Hepatocyte (in vitro differentiated cells): ENCODE results near the gene TMSB4X. TPM values are rescaled to one million over a fixed set of nuclear protein-coding genes. Genes with fewer than 3 reads are reported as not detected.

Experiments
- DNase-seq: peaks from one replicate; pipeline ENCODE4 v3.0.0-alpha.2; 2016; ENCODE audit warnings: low spot score
- H2AFZ ChIP-seq: fragments of 200-600 bp; sonication (generic); 2 replicates; pipeline ENCODE4 v1.6.0; 2016; ENCODE audit warnings: antibody characterized with exemption, mild to moderate bottlenecking
- H3K27ac ChIP-seq: fragments of 200-600 bp; sonication (generic); 2 replicates; pipeline ENCODE4 v1.5.1; 2016; ENCODE audit warnings: mild to moderate bottlenecking
- H3K27me3 ChIP-seq: fragments of 200-600 bp; sonication (generic); 2 replicates; pipeline ENCODE4 v1.6.1; 2016
- H3K36me3 ChIP-seq: fragments of 200-600 bp; sonication (generic); replicated peaks from 2 replicates; pipeline ENCODE4 v1.5.1; 2016; ENCODE audit warnings: low read depth; ENCODE audit not compliant: insufficient read depth
- H3K4me1 ChIP-seq: fragments of 200-600 bp; sonication (generic); 2 replicates; pipeline ENCODE4 v1.5.1; 2016; ENCODE audit warnings: mild to moderate bottlenecking, moderate library complexity; ENCODE audit not compliant: insufficient read depth
- H3K4me2 ChIP-seq: fragments of 200-600 bp; sonication (generic); 2 replicates; pipeline ENCODE4 v1.6.0; 2016
- H3K4me3 ChIP-seq: fragments of 200-600 bp; sonication (generic); 2 replicates; pipeline ENCODE4 v1.5.1; 2016; ENCODE audit warnings: mild to moderate bottlenecking
- H3K79me2 ChIP-seq: fragments of 200-600 bp; sonication (generic); 2 replicates; pipeline ENCODE4 v1.6.0; 2017; ENCODE audit warnings: mild to moderate bottlenecking
- H3K9me2 ChIP-seq: fragments of 200-600 bp; sonication (generic); replicated peaks from 2 replicates; pipeline ENCODE4 v1.6.0; 2017; ENCODE audit warnings: mild to moderate bottlenecking; ENCODE audit not compliant: insufficient read depth
- H3K9me3 ChIP-seq: fragments of 200-600 bp; sonication (generic); 2 replicates; pipeline ENCODE4 v1.5.1; 2016; ENCODE audit warnings: low read depth, mild to moderate bottlenecking
- H4K20me1 ChIP-seq: fragments of 200-600 bp; sonication (generic); 2 replicates; pipeline ENCODE4 v1.6.0; 2016; ENCODE audit warnings: mild to moderate bottlenecking; ENCODE audit not compliant: insufficient read depth, poor library complexity, severe bottlenecking
- CTCF ChIP-seq: fragments of 200-600 bp; sonication (generic); IDR thresholded peaks from 2 replicates; pipeline ENCODE4 v1.5.1; 2016; ENCODE audit warnings: antibody characterized with exemption, mild to moderate bottlenecking; ENCODE audit not compliant: poor library complexity
- EZH2 ChIP-seq: fragments of 200-600 bp; sonication (generic); IDR thresholded peaks from 2 replicates; pipeline ENCODE4 v1.6.1; 2016; ENCODE audit warnings: antibody characterized with exemption, mild to moderate bottlenecking, borderline replicate concordance
- EZH2phosphoT487 ChIP-seq: fragments of 200-600 bp; sonication (generic); IDR thresholded peaks from one replicate; pipeline ENCODE4 v1.6.1; 2018; ENCODE audit warnings: antibody characterized with exemption, mild to moderate bottlenecking, low read depth, moderate library complexity; ENCODE audit not compliant: unreplicated experiment, severe bottlenecking
- WGBS: methylation state at CpG from one replicate; pipeline ENCODE4 v1.1.6; 2016; ENCODE audit warnings: low lambda C conversion rate; ENCODE audit errors: missing lambda C conversion rate; 5-methylcytosine and 5-hydroxymethylcytosine counted together
- polyA plus RNA-seq: library from polyadenylated mRNA; unstranded; fragments of >200 nt; fragmentation: Nextera tagmentation; extraction: Ambion mirVana; gene quantifications from 2 replicates; pipeline ENCODE4 v1.2.1, GENCODE V29; 2016
- total RNA-seq: library from RNA; depleted of rRNA; stranded (reverse); fragments of >200 nt; gene quantifications from 2 replicates; pipeline ENCODE4 v1.2.3, GENCODE V29; 2014

The TMSB4X gene
- total and polyA plus RNA-seq, 2 experiments from 2014 or later: 6,141 to 9,038 TPM

GRCh38 chrX:12972878-12973560 is 1.9 kb upstream of the TMSB4X start:
- H3K27ac ChIP-seq: peak overlapping the region; percentile 99
- no peak for DNase-seq
- no peaks in the 10 kb centered on the region for H3K9me3 ChIP-seq
- TF ChIP-seq EZH2 (no peak), EZH2phosphoT487 (no peak), CTCF (no peak)
- H3K9me2 ChIP-seq: no peaks in the 10 kb centered on the region
- no peaks in the 10 kb centered on the region for H3K27me3 ChIP-seq
- H4K20me1 ChIP-seq: peaks cover 9% of the 10 kb centered on the region
- H3K79me2 ChIP-seq: peaks cover 46% of the 10 kb centered on the region
- WGBS: 97% methylated on average over 12 of the region's 12 CpGs
- no peak overlapping the region for H3K4me3 ChIP-seq
- no peaks in the 10 kb centered on the region for H3K36me3 ChIP-seq
- no peak overlapping the region for H3K4me2 ChIP-seq
- peaks cover 16% of the 10 kb centered on the region for H3K4me1 ChIP-seq
- no peak overlapping the region for H2AFZ ChIP-seq

- WGBS: 84% methylated on average over 19 of the region's 19 CpGs
- Histone ChIP-seq H3K36me3 (no peaks in the 10 kb centered on the region), H3K79me2 (peaks cover 47% of the 10 kb centered on the region), H3K9me3 (no peaks in the 10 kb centered on the region), H2AFZ (peak overlapping the region; percentile 24), H3K4me3 (peak overlapping the region; percentile 68), H3K4me2 (peak overlapping the region; percentile 81), H3K9me2 (no peaks in the 10 kb centered on the region), H3K27me3 (no peaks in the 10 kb centered on the region), H4K20me1 (peaks cover 9% of the 10 kb centered on the region), H3K27ac (peak overlapping the region; percentile 99), H3K4me1 (peaks cover 23% of the 10 kb centered on the region)
- no peak for TF ChIP-seq CTCF
- no peak for TF ChIP-seq EZH2
- TF ChIP-seq EZH2phosphoT487: no peak
- no peak for DNase-seq
These were observed 1.2 kb upstream of the TMSB4X start for GRCh38 chrX:12973561-12974304.

GRCh38 chrX:12974305-12974795 is 560 bp upstream of the TMSB4X start:
- Histone ChIP-seq H3K27me3 (no peaks in the 10 kb centered on the region), H3K27ac (peak overlapping the region; percentile 99), H3K79me2 (peaks cover 47% of the 10 kb centered on the region), H3K4me1 (peaks cover 30% of the 10 kb centered on the region), H3K4me3 (peak overlapping the region; percentile 68), H3K9me3 (no peaks in the 10 kb centered on the region), H4K20me1 (peaks cover 9% of the 10 kb centered on the region), H3K9me2 (no peaks in the 10 kb centered on the region), H3K36me3 (no peaks in the 10 kb centered on the region), H2AFZ (peak overlapping the region; percentile 24), H3K4me2 (peak overlapping the region; percentile 81)
- peak; percentile 85 for DNase-seq
- 3% methylated on average over 13 of the region's 13 CpGs for WGBS
- TF ChIP-seq EZH2phosphoT487: no peak
- peak; percentile 3 for TF ChIP-seq CTCF
- no peak for TF ChIP-seq EZH2
